Sigmoid colon (tissue), 7 donors: Measurements from ENCODE around the gene MMS19. TPM values are rescaled to one million over a fixed set of nuclear protein-coding genes. Genes with fewer than 3 reads are reported as not detected.

Experiments
- DNase-seq: peaks from one replicate; pipeline ENCODE4 v3.0.0-alpha.2; 2019
- H3K27ac ChIP-seq, 4 donors: fragments of 200-600 bp; sonication (generic); one replicate each; pipeline ENCODE4 v1.5.1; 2016 to 2019; ENCODE audit warnings: mild to moderate bottlenecking in 1 of 4
- H3K27me3 ChIP-seq, 3 donors: fragments of 200-600 bp; sonication (generic); one replicate each; pipeline ENCODE4 v1.5.1; 2019; ENCODE audit warnings: mild to moderate bottlenecking in 1 of 3
- H3K36me3 ChIP-seq, 4 donors: fragments of 200-600 bp; sonication (generic); one replicate each; pipeline ENCODE4 v1.5.1; 2016 to 2019
- H3K4me1 ChIP-seq, 4 donors: fragments of 200-600 bp; sonication (generic); one replicate each; pipeline ENCODE4 v1.5.1; 2017 to 2019
- H3K4me3 ChIP-seq, 4 donors: fragments of 200-600 bp; sonication (generic); one replicate each; pipeline ENCODE4 v1.5.1; 2017 to 2019; ENCODE audit warnings: mild to moderate bottlenecking in 2 of 4, moderate library complexity in 1 of 4
- H3K9me3 ChIP-seq, 4 donors: fragments of 200-600 bp in 3 of 4; sonication (generic) in 3 of 4; one replicate each; pipeline versions ENCODE4 v1.5.1 to v1.6.1; 2013 to 2019
- EP300 ChIP-seq, 4 donors: sonication (generic); formaldehyde crosslinking; IDR thresholded peaks; one replicate each; pipeline ENCODE4 v1.6.1; 2017; ENCODE audit warnings: antibody characterized with exemption in 4 of 4
- POLR2A ChIP-seq, 2 donors: fragments of 450-650 bp; IDR thresholded peaks; one replicate each; pipeline ENCODE4 v1.6.1; 2016; ENCODE audit warnings: antibody characterized with exemption in 2 of 2, mild to moderate bottlenecking in 2 of 2, moderate library complexity in 2 of 2
- POLR2AphosphoS5 ChIP-seq, 4 donors: sonication (generic); formaldehyde crosslinking; IDR thresholded peaks; one replicate each; pipeline ENCODE4 v1.6.1; 2017; ENCODE audit warnings: antibody characterized with exemption in 4 of 4
- WGBS, 2 donors: extraction: QIAGEN DNeasy Blood & Tissue Kit; methylation state at CpG; one replicate each; pipeline ENCODE4 v1.1.7; 2013; 5-methylcytosine and 5-hydroxymethylcytosine counted together
- intact Hi-C: fragments of 100-400 bp; cut with DNase I; formaldehyde crosslinking; loops from one replicate; pipeline ENCODE4 v1.15.1; 2023
- polyA plus RNA-seq, 3 donors: library from polyadenylated mRNA; stranded (reverse); fragments of 200-250 nt; gene quantifications; one replicate each; pipeline ENCODE4 v1.2.3, GENCODE V29; 2013
- total RNA-seq, 4 donors: library from RNA; depleted of rRNA; stranded (reverse); fragments of >200 nt; gene quantifications; one replicate each; pipeline ENCODE4 v1.1.0, GENCODE V29; 2016
- TF ChIP-seq, protein P1 (sequence below), 4 experiments: fragments of 450-650 bp in 3 of 4; fragments of 200-600 bp in 1 of 4; IDR thresholded peaks; one replicate each; pipeline ENCODE4 v1.5.1; 2016 to 2019; ENCODE audit warnings: antibody characterized with exemption in 4 of 4, mild to moderate bottlenecking in 3 of 4, moderate library complexity in 2 of 4
- donor health status: healthy with polysubstance abuse.
- donor health status: Bipolar disorder and iron deficiency.
- donor health status: healthy.

The MMS19 gene
- total and polyA plus RNA-seq, 7 donors, result 29.4 to 79.8 (median 48.9) TPM

DNA sequence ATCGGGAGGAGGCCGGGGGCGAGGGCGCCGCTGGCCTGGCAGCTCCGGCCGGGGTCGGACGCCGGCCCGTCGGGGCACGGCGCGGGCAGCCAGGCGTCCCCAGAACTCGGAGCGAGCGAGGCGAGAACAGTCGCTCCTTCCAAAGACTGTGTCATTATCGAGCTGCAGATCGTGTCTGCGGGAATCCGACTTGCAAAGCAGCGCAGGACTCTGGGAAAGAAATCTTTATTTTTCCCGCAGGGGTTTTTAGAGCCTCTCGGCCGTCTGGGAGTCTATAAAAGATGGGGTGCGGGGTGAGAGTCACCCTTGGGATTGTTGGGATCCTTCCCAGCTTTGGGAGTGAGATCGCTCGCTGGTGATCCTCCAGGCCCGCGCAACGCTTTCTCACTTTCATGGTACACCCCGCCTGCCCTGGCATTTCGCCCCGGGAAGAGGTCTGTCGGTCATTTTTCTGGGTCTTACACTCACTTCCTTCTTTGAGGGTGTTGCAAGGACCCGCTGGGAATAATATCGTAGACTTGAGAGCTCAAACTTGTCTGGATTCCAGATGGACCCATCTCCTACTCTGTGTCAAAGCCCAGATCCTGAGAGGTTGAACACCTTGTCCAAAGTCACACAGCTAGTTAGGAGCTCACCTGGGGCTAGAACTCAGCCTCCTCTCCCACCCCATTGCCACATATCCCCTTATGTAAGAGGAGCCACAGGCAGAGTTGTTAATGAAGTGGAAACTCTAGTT lies 1.5 kb upstream of the MMS19 start:
- 1 to 3% methylated on average over 41 of the region's 41 CpGs for WGBS, 2 donors
- peaks cover 0 to 42% (median 32%) of the 10 kb centered on the region in 4 donors for H3K4me1 ChIP-seq

DNA sequence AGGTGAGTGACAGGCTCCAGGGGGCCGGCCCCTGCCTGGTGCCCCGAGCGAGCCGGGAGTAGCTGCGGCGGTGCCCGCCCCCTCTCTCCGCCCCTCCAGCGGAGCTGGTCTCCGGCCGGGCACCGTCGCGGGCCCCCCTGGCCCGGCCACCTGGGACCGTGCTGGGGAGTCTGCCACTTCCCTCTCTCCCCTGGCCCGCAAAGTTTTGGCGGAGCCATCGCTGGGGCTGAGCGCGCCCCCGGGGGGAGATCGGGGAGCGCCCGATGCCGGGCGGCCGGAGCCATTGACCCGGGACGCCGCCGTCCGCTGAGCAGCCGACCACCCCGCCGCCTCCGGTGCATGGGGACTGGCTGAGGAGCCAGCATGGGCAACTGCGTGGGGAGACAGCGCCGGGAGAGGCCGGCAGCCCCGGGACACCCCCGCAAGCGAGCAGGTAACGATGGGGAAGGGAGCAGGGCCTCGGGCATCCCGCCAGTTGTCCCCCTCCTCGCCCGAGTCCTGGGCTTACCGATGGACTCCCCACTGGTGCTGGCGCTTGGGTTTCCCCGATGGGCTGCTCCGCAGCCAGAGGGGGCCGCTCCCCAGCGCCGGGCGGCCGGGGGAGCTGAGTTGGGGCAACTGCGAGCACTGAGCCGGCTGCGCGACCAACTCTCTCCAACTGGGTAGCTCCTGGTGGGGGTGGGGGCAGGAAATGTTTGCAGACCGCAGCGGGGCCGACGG lies 779 bp upstream of the MMS19 start, which contains the start of gene UBTD1:
Gene UBTD1 (plus strand): TSS at position 84 of the 720 bp plus-strand sequence. CDS start 280 bp downstream, at position 364.
- TF ChIP-seq EP300 (IDR thresholded peaks at IDR 0.05) (no peak), POLR2A (IDR thresholded peaks at IDR 0.05) (peak in 1 of 2 donors; percentile 46), POLR2AphosphoS5 (IDR thresholded peaks at IDR 0.05) (peak; percentile 20 to 66 (median 34))
- TF ChIP-seq, protein P1, sequence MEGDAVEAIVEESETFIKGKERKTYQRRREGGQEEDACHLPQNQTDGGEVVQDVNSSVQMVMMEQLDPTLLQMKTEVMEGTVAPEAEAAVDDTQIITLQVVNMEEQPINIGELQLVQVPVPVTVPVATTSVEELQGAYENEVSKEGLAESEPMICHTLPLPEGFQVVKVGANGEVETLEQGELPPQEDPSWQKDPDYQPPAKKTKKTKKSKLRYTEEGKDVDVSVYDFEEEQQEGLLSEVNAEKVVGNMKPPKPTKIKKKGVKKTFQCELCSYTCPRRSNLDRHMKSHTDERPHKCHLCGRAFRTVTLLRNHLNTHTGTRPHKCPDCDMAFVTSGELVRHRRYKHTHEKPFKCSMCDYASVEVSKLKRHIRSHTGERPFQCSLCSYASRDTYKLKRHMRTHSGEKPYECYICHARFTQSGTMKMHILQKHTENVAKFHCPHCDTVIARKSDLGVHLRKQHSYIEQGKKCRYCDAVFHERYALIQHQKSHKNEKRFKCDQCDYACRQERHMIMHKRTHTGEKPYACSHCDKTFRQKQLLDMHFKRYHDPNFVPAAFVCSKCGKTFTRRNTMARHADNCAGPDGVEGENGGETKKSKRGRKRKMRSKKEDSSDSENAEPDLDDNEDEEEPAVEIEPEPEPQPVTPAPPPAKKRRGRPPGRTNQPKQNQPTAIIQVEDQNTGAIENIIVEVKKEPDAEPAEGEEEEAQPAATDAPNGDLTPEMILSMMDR (IDR thresholded peaks at IDR 0.05), result no peak
- intact Hi-C loops, result loop anchor here (2.0 to 5.0 kb wide), 5 partner anchors 37 to 188 kb away; partner anchors contain the start of genes AVPI1, EXOSC1, MORN4 and PGAM1
- H3K27me3 ChIP-seq, result no peaks in the 10 kb centered on the region
- H3K36me3 ChIP-seq, result no peaks in the 10 kb centered on the region
- peak within 1 kb of the TSS; percentile 89 to 96 (median 94) for H3K27ac ChIP-seq
- peak within 1 kb of the TSS; percentile 69 to 92 (median 83) for H3K4me3 ChIP-seq
- no peaks in the 10 kb centered on the region for H3K9me3 ChIP-seq
- WGBS, 2 donors, result 0% methylated on average over 66 of the region's 66 CpGs
- peaks cover 0 to 45% (median 39%) of the 10 kb centered on the region in 4 donors for H3K4me1 ChIP-seq
- peak; percentile 84 for DNase-seq

More for the DNA sequence above, 1.5 kb upstream of the MMS19 start:
- peak in 1 of 4 donors; percentile 7 for TF ChIP-seq POLR2AphosphoS5 (IDR thresholded peaks at IDR 0.05)
- TF ChIP-seq POLR2A (IDR thresholded peaks at IDR 0.05), result no peak
- TF ChIP-seq, protein P1 (IDR thresholded peaks at IDR 0.05), result no peak
- no peak for TF ChIP-seq EP300 (IDR thresholded peaks at IDR 0.05)
- H3K36me3 ChIP-seq, result no peaks in the 10 kb centered on the region
- H3K27me3 ChIP-seq, result no peaks in the 10 kb centered on the region
- no peaks in the 10 kb centered on the region for H3K9me3 ChIP-seq
- peak overlapping the region; percentile 69 to 92 (median 83) for H3K4me3 ChIP-seq
- intact Hi-C loops, result loop anchor here (2.0 to 5.0 kb wide), 5 partner anchors 37 to 187 kb away; partner anchors contain the start of genes AVPI1, EXOSC1, MORN4 and PGAM1
- peak overlapping the region; percentile 89 to 96 (median 94) for H3K27ac ChIP-seq
- peak; percentile 92 for DNase-seq

DNA sequence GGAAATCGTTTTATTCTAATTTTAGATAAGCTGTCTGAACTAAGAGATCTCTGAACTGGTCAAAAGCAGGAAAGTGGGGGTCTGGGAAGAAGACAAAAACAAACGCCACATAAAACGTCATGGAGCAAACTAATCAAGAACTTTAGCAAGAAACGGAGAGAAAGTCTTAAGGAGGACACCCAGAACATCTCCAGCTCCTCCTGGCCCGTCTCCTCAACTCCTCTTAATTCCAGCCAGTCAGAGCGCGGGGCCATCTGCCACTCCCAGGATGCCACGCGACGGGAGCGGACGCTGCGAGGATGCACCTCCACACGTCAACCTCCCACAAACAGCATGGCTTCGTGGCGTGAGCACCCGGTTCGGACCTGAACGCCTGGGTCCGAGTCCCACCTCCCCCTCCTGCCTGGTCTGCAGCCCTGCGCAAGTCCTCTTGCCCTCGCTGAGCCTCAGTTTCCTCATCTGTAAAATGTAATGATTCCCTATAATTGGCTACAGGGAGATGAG lies 598 bp downstream of the MMS19 start:
- H3K36me3 ChIP-seq, result no peaks in the 10 kb centered on the region
- no peaks in the 10 kb centered on the region for H3K9me3 ChIP-seq
- intact Hi-C loops, result loop anchor here (2.0 to 5.0 kb wide), 5 partner anchors 35 to 189 kb away; partner anchors contain the start of genes AVPI1, EXOSC1, MORN4 and PGAM1
- H3K4me1 ChIP-seq, result peaks cover 0 to 53% (median 40%) of the 10 kb centered on the region in 4 donors
- TF ChIP-seq POLR2AphosphoS5 (IDR thresholded peaks at IDR 0.05) (peak; percentile 72 to 86 (median 78)), POLR2A (IDR thresholded peaks at IDR 0.05) (peak; percentile 10 to 16), EP300 (IDR thresholded peaks at IDR 0.05) (no peak)
- 0% methylated on average over 22 of the region's 22 CpGs for WGBS, 2 donors
- H3K27me3 ChIP-seq, result no peaks in the 10 kb centered on the region
- H3K4me3 ChIP-seq, result peak overlapping the region; percentile 69 to 92 (median 83)
- H3K27ac ChIP-seq, result peak overlapping the region; percentile 89 to 96 (median 94)
- DNase-seq, result peak; percentile 94

DNA sequence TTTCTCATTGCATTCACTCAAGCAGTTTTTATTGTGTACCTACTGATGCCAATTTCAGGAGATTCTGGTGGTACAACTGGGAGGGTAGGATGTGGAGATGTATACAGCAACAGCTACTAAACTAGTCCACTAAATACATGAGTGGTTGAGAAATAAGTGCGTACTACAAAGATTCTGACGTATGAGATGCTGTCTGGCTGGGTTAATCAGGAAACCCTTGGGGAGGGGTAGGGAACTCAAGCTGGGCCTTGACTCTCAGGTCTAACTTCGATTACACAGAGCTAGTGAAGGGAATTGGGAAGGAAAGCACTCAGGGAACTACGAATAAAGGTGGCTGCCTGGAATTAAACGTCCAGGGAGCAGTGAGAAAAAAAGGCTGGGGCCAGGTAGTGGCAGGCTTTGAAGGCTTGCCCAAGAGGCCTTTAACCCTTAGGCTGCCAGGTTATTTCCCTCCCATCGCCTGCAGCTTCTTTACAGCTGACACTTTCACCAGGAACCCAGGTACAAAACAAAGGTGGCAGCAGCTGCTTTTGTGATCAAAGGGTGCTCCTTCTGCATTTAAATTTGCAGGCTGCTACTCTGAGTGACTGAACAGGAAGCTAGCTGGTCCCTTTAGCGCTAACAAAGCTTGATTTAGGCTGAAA lies 3.2 kb downstream of the MMS19 start:
- H3K27me3 ChIP-seq, result no peaks in the 10 kb centered on the region
- no peaks in the 10 kb centered on the region for H3K9me3 ChIP-seq
- no peak for TF ChIP-seq EP300 (IDR thresholded peaks at IDR 0.05)
- TF ChIP-seq POLR2AphosphoS5 (IDR thresholded peaks at IDR 0.05), result no peak
- TF ChIP-seq, protein P1 (IDR thresholded peaks at IDR 0.05), result no peak
- no peak for TF ChIP-seq POLR2A (IDR thresholded peaks at IDR 0.05)
- 52 to 60% methylated on average over 7 of the region's 7 CpGs for WGBS, 2 donors
- no peaks in the 10 kb centered on the region for H3K36me3 ChIP-seq
- peak overlapping the region; percentile 3 to 35 (median 28) for H3K27ac ChIP-seq
- peaks cover 0 to 64% (median 45%) of the 10 kb centered on the region in 4 donors for H3K4me1 ChIP-seq
- no peak for DNase-seq
- no peak overlapping the region for H3K4me3 ChIP-seq
- intact Hi-C loops, result loop anchor here (5.0 kb wide), 4 partner anchors 33 to 137 kb away; partner anchors contain the start of genes EXOSC1, MORN4, PGAM1 and ZDHHC16
